CD4-positive, alpha-beta T cell treated with Interleukin-6 for 4 hours (primary cell): ENCODE data around the gene BBS1.
"Not testable (repeated sequence)": the region's sequence is repeated elsewhere in the genome, so short reads cannot be mapped to it uniquely, and the experiment has no call there.

Source experiments
- DNase-seq: peaks from one replicate; pipeline ENCODE4 v3.0.0-alpha.2; 2020; ENCODE audit warnings: mixed read lengths

The BBS1 gene

DNA sequence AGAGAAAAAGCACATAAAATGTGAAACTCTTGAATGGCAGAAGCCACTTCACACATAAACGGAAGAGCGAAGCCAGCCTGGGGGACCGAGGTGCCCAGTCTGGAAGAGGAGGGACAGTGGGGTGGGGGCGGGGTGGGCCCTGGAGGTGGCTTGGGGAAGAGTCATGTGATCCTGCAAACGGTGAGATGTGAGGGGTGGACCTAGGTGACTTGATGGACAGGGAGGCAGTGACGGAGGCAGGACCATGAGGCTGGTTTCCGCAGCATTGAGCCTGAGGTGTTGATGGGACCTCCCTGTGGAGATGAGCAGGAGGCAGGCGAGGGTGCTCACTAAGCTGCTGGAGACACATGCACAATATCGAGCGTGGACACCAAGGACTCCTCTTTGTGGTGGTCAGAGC is 18.6 kb downstream of the BBS1 start:
- no peak for DNase-seq

DNA sequence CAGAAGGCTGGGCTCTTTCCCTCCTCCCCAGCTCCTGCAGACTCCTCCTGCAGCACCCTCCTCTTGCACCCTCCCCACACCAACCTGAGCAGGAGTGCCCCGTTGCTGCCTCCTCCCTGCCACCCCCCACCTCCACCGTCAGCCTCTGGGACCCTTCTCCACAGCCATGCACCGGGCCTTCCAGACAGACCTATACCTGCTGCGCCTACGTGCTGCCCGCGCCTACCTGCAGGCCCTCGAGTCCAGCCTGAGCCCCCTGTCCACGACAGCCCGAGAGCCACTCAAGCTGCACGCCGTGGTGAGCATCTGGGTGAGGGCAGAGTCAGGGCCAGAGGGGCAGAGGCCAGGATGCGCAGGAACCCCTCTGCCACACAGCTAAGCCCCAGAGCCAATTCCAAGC is 19.2 kb downstream of the BBS1 start:
- no peak for DNase-seq

DNA sequence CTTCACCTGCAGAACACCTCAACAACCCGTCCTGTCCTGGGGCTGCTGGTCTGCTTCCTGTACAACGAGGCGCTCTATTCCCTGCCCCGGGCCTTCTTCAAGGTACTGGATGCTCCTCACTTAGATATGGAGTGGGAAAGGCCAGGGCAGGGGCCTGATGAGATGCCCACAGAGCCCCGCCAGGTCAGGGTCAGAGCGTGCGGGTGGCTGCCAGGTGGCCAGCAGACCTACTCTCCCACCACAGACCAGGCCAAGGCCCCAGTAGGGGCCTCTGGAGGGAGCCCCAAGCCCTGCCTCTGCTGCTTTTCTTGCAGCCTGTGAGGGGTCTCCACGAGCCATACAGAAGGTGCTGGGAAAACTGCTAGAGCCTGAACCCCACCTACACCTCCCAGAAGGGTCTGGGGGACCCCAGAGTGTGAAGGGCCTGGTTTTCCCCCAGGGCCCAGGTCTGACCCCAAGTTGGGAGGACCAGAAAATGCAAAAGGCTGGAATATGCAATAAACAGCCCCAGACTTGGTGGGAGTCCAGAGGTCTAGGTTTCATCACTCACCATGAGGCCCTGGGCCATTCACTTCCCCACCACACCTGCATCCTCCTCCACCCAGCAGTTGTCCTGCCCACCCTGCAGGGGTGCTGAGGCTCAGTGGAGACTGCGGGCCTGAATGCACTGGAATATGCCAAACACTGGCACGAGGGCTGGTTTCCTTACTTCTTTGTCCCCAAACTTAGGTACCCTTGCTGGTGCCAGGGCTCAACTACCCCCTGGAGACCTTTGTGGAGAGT is 20.7 kb downstream of the BBS1 start:
- no peak for DNase-seq

DNA sequence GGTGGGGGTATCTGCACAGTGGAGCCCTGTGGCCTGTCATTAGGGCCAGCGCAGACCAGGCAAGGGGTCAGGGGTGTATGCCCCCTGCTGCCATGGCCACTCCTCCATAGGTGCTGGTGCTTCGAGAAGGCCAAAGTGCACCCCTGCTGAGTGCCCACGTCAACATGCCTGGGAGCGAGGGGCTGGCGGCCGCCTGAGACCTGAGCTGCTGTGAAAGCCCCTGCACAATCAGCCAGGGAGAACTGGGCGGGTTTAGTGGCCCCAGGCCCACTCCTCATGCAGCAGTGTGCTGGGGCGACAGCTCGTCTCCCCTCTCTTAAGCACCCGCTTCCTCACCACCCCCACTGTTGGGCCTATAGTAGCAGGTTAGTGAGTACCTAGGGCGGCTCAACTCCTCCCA is 21.4 kb downstream of the BBS1 start:
- no peak for DNase-seq

DNA sequence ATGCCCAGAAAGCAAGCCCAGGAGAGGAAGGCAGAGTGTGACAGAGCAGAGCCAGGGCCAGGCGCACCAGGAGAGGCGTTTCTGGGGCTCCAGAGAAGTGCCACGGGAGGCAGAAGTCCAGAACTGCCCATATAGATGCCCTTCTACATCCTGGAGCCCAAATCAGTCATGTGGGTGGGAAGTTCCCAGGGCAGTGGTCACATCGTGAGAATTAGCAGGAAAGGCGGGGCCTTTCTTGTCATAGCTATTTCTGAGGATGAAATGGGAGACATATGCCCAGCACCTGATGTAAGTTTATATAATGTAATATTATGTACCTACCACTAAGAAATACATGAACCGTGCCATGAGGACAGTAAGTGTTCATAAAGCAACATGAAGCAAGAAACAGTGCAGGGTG is 22.3 kb downstream of the BBS1 start:
- no peak for DNase-seq

DNA sequence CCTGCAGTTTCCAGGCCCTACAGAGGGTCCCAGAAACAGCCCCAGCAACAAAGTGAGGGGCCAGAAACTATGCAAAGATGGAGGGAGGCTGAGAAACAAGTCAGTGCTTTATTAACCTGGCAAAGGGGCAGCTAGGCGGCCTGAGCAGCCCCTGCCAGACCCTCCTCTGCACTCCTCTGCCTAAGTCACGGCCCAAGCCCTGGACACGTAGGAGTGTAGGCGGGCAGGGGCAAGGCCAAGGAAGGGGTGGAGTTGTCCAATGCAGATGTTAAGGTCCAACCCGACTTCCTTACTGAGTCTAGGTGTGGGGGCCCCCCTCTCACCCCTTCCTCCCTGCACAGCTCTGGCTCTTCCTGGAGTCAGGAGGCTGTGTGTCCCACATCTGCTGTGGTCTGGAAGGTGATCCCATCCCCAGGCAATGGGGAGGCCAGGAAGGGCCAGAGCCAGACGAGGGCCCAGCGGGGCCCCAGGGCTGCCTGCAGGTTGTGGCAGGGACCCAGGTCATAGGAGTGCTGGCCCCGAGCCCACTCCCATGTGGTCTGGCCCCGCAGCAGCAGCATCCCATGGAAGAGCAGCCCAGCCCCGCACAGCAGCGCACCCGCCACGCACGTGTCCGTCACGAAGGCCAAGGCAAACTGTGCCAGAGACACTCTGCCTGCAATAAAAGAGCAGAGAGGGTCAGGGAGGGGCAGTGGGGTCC is 28.9 kb downstream of the BBS1 start:
- no peak for DNase-seq

DNA sequence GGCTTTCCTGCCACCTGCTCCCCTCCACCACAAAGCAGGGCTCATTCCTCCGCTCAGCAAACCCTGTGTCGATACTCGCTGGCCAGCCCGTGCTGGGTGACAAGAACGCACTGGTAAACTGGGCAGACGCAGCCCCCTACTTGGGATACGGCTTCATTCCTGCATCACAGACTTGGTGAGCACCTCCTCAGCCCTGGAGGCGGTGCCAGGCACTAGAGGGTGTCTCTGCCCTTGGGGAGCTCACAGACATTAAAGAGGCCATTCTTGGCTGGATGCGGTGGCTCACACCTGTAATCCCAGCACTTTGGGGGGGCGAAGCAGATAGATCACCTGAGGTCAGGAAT is 29.4 kb downstream of the BBS1 start:
- no peak for DNase-seq

DNA sequence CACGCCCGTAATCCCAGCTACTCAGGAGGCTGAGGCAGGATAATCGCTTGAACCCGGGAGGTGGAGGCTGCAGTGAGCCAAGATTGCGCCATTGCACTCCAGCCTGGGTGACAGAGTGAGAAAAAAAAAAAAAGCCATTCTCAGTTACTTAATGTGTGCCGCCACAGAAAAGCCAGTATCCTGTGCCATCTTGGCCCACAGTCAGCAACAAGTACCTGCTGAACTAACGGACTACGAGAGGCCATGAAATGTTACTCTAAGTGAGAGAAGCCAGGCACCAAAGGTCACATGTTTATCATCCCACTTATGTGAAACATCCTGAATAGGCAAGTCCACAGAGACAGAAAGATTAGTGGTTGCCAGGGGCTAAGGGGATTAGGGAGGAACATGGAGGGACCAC is 30.2 kb downstream of the BBS1 start:
- DNase-seq, result not testable (repeated sequence)

DNA sequence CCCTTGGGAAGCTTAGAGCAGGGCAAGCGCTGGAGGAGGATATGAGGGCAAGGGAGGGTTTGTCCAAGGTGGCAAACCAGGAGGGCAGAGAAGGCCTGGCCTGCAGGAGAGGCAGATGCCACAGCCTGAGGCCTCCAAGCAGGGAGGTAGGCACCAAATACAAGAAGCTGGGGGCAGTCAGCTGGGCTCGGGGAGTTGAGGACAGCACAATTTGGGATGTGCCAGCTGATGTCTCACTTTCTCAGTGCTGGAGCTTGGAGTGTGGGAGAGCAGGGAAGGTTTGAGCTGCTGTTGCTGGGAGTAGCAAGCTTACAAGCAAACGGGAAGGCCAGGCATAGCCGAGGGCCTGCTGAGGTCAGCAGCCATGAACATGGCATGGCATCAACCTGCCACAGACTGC is 31.5 kb downstream of the BBS1 start:
- no peak for DNase-seq

DNA sequence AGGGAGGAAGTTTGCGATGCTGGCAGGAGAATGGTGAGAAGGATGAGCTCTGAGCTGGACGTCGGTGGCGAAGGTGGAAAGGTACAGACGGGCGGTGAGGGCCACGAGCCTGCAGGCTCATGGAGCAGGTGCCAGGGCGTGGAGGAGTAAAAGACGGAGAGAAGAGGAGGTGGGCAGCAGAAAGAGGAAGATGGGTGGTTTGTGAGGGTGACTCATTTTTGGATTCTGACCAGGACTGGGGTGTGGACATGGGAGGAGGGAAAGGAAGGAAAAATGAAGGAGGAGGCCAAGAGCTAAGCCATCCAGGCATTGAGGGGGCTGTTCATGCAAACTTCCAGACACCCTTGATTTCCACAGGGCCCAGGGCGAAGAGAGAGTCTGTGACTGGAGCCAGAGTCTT is 31.9 kb downstream of the BBS1 start:
- DNase-seq, result no peak

DNA sequence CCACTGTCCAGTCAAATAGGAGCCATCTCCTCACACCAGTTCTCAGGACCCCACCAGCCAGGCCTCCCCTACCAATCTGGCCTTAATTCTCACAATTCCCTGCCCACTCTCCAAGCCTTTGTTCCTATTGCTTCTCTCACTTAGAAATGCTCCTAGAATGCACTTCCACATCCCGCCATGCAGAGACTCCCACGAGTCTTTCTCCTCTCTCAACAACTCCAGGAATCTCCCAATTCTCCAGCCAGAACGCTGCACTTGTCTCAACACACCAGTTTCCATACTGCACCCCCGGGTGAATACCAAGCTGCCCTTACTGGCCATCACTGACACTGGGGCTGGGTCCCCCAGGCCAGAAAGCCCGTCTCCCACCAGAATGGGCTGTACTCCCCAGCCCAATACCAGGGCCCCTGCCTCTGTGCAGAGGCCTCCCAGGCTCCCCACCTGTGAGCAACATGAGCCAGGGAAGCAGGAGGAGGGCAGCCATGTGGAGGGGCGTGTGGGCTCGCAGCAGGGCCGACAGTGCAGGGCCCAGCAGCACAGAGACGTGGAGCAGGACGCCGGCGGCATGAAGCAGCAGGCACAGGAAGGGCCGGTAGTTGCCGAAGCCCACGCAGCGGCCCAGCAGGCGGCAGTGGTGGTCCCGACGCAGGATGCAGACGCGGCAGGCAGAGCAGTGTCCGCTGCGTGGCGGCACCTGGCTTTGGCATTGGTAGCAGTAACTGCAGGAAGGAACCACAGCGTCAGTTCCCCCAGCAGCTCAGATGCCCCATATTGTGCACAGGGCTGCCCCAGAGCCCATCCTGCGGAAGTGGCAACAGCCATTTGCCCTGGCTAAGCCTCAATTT is 33.0 kb downstream of the BBS1 start:
- peak; percentile 74 for DNase-seq

DNA sequence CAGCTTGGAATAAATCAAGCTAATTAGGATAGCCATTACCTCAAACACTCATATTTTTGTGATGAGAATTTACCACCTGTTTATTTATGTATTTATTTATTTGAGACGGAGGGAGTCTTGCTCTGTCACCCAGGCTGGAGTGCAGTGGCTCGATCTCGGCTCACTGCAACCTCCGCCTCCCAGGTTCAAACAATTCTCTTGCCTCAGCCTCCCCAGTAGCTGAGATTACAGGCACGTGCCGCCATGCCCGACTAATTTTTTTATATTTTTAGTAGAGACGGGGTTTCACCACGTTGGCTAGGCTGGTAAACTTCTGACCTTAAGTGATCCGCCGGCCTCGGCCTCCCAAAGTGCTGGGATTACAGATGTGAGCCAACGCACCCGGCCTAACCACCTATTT is 34.5 kb downstream of the BBS1 start:
- DNase-seq, result not testable (repeated sequence)

DNA sequence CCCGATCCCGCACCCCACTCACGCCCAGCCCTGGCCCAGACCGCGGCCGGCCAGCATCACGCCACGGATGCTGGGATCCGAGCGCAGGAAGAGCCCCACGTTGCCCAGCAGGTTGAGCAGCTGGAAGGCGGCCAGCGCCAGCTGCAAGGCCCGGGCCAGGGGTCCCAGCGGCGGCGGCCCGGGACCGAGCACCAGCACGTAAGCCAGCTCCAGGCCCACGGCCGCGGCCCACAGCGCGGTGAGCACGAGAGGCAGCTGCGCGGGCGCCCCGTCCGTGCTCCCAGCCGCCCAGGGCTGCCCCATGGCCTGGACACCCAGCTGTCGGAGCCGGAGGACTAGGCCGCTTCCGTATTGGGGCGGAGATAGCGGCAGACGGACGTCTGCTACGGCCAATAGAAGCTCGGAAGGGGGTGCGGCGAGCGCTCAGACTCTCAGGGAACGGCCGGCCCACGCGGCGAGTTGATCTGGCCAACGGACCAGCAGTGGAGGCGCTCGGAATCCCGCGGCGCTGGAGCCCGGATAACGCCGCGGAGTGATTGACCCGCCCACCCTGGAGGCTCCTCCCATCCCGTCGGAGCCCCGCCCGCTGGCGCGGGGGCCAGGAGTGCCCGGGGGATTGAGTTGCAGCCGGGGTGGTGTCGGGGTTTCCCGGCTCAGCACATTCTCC is 35.4 kb downstream of the BBS1 start, which contains the start of gene ZDHHC24:
Gene ZDHHC24 (minus strand): TSS at position 348 of the 667 bp plus-strand sequence. CDS start 45 bp downstream, at position 303.
- DNase-seq, result peak; percentile 89

DNA sequence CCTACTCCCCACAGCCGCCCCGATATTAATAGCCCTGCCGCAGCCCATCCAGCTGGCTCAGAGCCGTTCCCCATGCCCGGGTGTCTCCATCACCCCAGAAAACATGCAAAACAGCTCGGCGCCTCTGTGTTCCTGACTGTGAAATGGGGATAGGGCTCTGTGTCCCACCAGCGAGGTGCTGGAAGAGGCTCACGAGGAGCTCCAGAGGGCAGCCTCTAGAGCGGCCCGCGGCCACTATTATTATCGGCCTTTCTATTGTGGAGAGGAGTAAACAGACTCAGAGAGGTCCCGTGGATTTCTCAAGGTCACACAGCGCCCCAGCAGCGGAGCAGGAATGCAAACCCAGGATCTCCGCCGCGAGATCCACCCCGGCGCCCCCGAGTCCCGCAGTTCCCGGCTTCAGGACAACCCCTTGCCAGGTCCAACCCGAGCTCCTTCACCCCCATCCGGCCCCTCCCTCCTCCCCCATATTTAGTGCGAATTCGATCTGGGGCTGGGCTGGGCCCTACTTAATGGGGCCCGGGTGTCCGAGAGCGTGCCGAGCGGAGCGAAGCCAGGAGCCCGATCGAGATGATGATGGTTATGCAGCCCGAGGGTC is 36.0 kb downstream of the BBS1 start, which contains the start of gene ACTN3:
Gene ACTN3 (plus strand): TSS at position 536 of the 598 bp plus-strand sequence. CDS start 35 bp downstream, at position 571.
- peak; percentile 10 for DNase-seq

DNA sequence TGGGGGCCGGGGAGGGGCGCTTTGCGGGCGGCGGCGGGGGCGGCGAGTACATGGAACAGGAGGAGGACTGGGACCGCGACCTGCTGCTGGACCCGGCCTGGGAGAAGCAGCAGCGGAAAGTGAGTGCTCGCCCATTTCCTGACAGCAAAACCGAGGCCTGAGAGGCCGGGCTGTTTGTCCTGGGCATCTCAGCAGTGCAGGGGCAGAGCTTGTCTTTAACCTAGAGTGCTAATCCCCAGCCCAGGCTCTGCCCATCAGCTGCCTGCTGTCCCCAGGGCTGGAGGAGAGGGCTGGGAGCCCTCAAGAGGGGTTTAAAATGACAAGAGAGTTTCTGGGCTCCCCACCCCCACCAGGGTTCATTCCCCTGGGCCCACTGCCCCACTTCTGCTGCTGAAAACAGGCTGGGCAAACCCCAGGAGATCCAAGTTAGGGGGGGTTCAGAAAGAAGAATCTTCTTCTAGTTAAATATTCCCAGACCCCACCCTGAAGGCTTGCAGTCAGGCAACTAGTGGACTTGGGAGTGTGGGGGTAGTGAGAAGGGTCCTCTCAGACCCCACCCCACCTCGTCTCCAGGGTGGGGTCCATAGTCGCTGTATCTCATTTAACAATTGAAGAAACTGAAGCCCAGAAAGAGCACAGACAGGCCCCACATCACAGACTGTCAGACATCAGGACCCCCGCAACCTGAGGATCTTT is 36.7 kb downstream of the BBS1 start:
- no peak for DNase-seq

DNA sequence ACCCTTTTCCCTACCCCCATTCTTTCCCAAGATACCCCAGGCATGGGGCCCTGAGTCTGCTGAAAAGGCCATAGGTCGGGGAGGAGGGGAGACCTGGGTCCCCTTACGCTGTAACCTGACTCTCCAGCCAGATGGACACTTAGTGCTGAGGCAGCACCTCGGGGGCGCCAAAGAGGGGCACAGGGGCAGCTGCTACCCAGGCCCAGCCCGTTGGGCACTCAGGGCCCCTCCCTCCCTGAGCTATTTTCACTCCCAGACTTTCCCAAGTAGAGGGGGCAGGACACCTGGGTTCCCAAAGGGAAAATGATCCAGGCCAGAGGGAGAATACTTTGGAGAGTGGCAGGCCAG is 37.2 kb downstream of the BBS1 start:
- no peak for DNase-seq

DNA sequence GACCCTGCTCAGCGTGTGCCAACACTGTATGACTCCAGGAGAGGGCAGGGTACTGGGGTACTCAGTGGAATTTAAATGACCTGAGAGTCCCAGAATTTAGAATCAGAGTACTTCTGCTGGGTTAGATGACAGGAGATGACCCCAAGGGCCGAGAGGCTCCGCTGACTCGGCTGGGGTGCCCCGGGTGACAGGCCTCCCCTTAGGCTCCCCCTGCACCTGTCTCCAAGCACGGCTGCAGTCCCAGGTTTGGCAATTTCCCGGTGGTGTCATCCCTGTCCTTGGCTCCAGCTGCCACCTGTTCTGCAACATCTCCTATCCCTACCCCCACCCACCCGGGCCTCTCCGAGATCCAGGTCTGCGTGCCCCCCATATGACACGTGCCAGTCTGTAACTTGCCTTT is 37.6 kb downstream of the BBS1 start:
- no peak for DNase-seq

DNA sequence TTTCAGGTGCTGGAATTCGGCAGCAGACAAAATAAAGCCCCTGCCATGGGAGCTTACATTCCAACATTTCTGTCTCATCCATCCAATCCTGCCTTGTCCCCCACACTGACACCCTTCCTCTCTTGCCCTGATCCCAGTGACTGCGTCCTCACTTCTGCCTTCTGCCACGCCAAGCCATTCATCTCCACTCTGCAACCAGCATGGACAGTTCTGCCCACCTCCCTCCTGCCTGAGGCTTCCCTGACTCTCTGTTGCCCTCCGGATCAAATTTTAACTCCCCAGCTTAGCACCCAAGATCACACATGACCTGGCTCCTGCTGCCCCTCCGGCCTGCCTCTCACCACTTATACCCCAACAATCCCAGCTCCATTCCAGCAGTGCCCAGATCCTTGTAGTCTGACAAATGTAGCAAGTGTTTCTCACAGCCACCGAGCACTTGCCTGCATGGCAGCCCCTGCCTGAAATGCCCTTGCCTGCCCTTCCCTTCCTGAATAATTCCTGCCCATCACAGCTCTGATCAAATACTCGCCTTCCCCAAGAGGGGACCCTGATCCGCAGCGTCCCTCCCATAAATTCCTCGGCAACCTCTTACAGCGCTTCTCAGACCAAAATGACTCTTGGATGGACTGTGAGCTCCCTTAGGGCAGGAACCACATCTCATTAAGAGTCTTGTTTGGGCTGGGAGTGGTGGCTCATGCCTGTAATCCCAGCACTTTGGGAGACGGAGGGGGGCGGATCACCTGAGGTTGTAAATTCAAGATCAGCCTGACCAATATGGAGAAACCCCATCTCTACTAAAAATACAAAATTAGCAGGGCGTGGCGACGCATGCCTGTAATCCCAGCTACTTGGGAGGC is 38.6 kb downstream of the BBS1 start:
- DNase-seq, result no peak

DNA sequence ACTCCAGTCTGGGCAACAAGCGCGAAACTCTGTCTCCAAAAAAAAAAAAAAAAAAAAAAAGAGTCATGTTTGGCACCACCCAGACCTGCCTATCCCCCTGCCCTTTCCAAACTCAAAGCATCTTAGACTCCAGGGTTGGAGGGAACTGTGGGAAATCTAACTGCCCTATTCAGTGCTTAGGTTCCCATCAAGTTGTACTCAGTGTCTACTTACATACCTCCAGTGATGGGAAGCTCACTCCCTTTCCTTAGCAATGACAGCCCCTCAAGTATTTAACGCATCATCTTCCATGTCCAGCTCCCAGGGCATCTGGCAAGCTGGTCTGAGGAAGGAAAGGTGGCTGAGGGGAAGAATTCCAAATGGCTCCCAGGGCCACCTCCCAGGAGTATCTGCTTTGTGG is 39.3 kb downstream of the BBS1 start:
- DNase-seq, result no peak

DNA sequence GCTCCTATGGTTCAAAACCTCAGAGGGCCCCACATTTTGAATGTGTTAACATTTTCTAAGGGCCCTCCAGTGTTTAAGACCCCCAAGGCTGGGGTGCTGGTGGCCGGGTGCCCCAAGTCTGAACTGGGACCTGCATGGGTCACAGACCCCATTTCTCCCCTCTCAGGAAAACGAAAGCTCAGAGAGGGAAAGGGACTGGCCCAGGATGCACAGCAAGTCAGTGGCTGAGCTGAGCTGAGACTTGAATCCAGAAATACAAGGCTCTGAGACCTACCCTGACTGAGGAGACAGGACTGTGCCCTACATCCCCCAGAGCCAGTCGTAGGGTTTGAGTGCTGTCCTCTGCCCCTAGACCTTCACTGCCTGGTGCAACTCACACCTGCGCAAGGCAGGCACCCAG is 40.5 kb downstream of the BBS1 start:
- DNase-seq, result no peak

DNA sequence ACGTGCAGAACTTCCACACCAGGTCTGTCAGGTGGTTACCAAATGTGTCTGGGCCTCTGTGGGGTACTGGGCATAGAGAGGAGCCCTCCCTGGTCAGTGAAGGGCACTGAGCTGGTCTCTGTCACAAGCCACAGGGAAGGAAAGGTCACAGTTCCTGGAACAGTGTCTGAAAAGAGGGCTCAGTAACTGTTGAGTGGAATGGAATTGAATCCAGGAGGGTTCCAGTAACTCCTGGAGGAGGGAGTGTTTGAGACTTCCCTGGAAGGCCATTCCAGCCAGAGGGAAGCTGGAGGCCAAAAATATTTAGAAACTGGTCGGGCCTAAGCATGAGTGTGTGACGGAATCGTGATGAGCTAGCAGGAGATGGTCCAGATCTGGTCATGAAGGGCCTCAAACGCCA is 44.2 kb downstream of the BBS1 start:
- no peak for DNase-seq
